GM11168 (cell line): ENCODE measurements around the gene SEMA3C.

Experiments
- in situ Hi-C: fragments of 300-500 bp; cut with MboI; formaldehyde crosslinking; loops from one replicate; pipeline ENCODE4 v1.12.0; 2022; ENCODE audit warnings: low sequenced_read_pairs; ENCODE audit not compliant: unreplicated experiment

The SEMA3C gene

GRCh38 chr7:80721883-80722615, 196.8 kb downstream of the SEMA3C start:
- in situ Hi-C loops, result no loop called here

- in situ Hi-C loops, result no loop called here
Observed at GRCh38 chr7:80720146-80720545, 198.7 kb downstream of the SEMA3C start.

- in situ Hi-C loops, result no loop called here
Observed at GRCh38 chr7:80719261-80719660, 199.6 kb downstream of the SEMA3C start.

GRCh38 chr7:80711531-80711930, 207.3 kb downstream of the SEMA3C start:
- in situ Hi-C loops, result no loop called here

GRCh38 chr7:80708123-80708522, 210.7 kb downstream of the SEMA3C start:
- in situ Hi-C loops, result loop anchor here (10.0 kb wide), 1 partner anchor 757 kb away; no protein-coding TSS in a partner anchor

- in situ Hi-C loops, result loop anchor here (10.0 kb wide), 1 partner anchor 757 kb away; no protein-coding TSS in a partner anchor
Observed at GRCh38 chr7:80707318-80707717, 211.5 kb downstream of the SEMA3C start.

- in situ Hi-C loops, result loop anchor here (10.0 kb wide), 1 partner anchor 760 kb away; no protein-coding TSS in a partner anchor
Observed at GRCh38 chr7:80705130-80705781, 213.6 kb downstream of the SEMA3C start.

GRCh38 chr7:80703272-80703671, 215.6 kb downstream of the SEMA3C start:
- in situ Hi-C loops, result loop anchor here (10.0 kb wide), 1 partner anchor 762 kb away; no protein-coding TSS in a partner anchor

- in situ Hi-C loops, result loop anchor here (10.0 kb wide), 1 partner anchor 765 kb away; no protein-coding TSS in a partner anchor
Observed at GRCh38 chr7:80699721-80700256, 219.1 kb downstream of the SEMA3C start.

- in situ Hi-C loops, result no loop called here
Observed at GRCh38 chr7:80699045-80699638, 219.7 kb downstream of the SEMA3C start.
